A673 (cell line): Measurements from ENCODE around the gene DNAJC1. TPM values are rescaled to one million over a fixed set of nuclear protein-coding genes. Genes with fewer than 3 reads are reported as not detected.

Experiments
- BruUV-seq: library from RNA; stranded (reverse); fragments of 400-500 nt; replicated peaks from 2 replicates; lab custom pipeline; 2021; lab: Mats Ljungman, UMichigan
- CTCF ChIA-PET: fragments of 300-600 bp; sonication (Branson Sonifier 250); formaldehyde crosslinking; loops from one replicate; lab custom pipeline; 2022; ENCODE audit warnings: antibody characterized with exemption; lab: Charles Lee
- POLR2A ChIA-PET: fragments of 300-600 bp; sonication (Branson Sonifier 250); formaldehyde crosslinking; loops from one replicate; lab custom pipeline; 2022; ENCODE audit warnings: antibody characterized with exemption; ENCODE audit not compliant: low non-redundant PET; lab: Charles Lee
- DNase-seq: peaks from one replicate; pipeline ENCODE4 v3.0.0-alpha.2; 2015; ENCODE audit warnings: low spot score
- H3K27ac ChIP-seq: fragments of 200-600 bp; sonication (generic); 2 replicates; pipeline ENCODE4 v1.5.1; 2016; ENCODE audit warnings: mixed run types, low read depth, mild to moderate bottlenecking, mixed read lengths, antibody characterized with exemption, low read length; ENCODE audit not compliant: poor library complexity, severe bottlenecking
- H3K27me3 ChIP-seq: fragments of 200-600 bp; sonication (generic); replicated peaks from 2 replicates; pipeline ENCODE4 v1.6.1; 2017; ENCODE audit warnings: mixed run types, low read depth, mild to moderate bottlenecking, mixed read lengths, antibody characterized with exemption, low read length; ENCODE audit not compliant: insufficient read depth, poor library complexity
- H3K36me3 ChIP-seq: fragments of 200-600 bp; sonication (generic); 2 replicates; pipeline ENCODE4 v1.6.1; 2016; ENCODE audit warnings: mixed run types, mild to moderate bottlenecking, mixed read lengths, antibody characterized with exemption, low read length; ENCODE audit not compliant: insufficient read depth, poor library complexity, severe bottlenecking
- H3K4me1 ChIP-seq: fragments of 200-600 bp; sonication (generic); 2 replicates; pipeline ENCODE4 v1.6.1; 2017; ENCODE audit warnings: mixed run types, mild to moderate bottlenecking, mixed read lengths, antibody characterized with exemption, low read length; ENCODE audit not compliant: insufficient read depth, poor library complexity, severe bottlenecking
- H3K4me3 ChIP-seq: fragments of 200-600 bp; sonication (generic); 2 replicates; pipeline ENCODE4 v1.5.1; 2016; ENCODE audit warnings: low read depth, mixed run types, mild to moderate bottlenecking, mixed read lengths, low read length; ENCODE audit not compliant: poor library complexity, severe bottlenecking
- H3K9me3 ChIP-seq: fragments of 200-600 bp; sonication (generic); 2 replicates; pipeline ENCODE4 v1.6.1; 2016; ENCODE audit warnings: mixed run types, low read depth, mild to moderate bottlenecking, mixed read lengths, antibody characterized with exemption, low read length; ENCODE audit not compliant: poor library complexity, severe bottlenecking
- CTCF ChIP-seq: fragments of 300-800, 200-600 bp; sonication (generic); conservative IDR thresholded peaks from 2 replicates; pipeline ENCODE4 v1.5.1; 2017; ENCODE audit warnings: low read depth, mild to moderate bottlenecking, antibody characterized with exemption, low read length, moderate library complexity, mixed read lengths
- EZH2 ChIP-seq: fragments of 200-600 bp; sonication (generic); IDR thresholded peaks from 2 replicates; pipeline ENCODE4 v1.6.1; 2017; ENCODE audit warnings: borderline replicate concordance, low read depth, mild to moderate bottlenecking, mixed read lengths, antibody characterized with exemption, low read length; ENCODE audit not compliant: poor library complexity, severe bottlenecking
- intact Hi-C: fragments of 100-400 bp; cut with micrococcal nuclease; formaldehyde crosslinking; loops from one replicate; pipeline ENCODE4 v1.10.0; 2022; ENCODE audit not compliant: unreplicated experiment
- total RNA-seq: library from RNA; stranded (reverse); gene quantifications from 2 replicates; pipeline ENCODE4 v1.2.3, GENCODE V29; 2021

Gene DNAJC1
- total RNA-seq, 1 experiment from 2014 or later = 21.2 TPM

DNA sequence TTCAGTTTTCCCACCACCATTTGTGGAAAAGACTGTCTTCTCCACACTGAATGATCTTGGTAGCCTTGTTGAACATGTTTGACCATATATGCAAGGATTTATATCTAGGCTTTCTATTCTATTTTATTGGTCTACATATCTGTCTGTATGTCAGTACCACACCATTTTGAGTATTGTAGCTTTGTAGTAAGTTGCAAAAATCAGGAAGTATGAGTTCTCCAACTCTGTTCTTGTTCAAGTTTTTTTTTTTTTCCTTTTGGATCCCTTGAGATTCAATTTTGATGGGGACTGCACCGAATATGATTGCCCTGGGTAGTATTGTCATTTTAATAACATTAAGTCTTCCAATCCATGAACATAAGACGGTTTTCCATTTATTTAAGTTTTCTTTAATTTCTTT, 176.8 kb downstream of the DNAJC1 start:
- ChIA-PET CTCF (no interaction called here), POLR2A (no interaction called here)
- intact Hi-C loops = no loop called here
- Histone ChIP-seq H3K27me3 (no peaks in the 10 kb centered on the region), H3K36me3 (no peaks in the 10 kb centered on the region), H3K4me1 (no peaks in the 10 kb centered on the region), H3K4me3 (no peak overlapping the region), H3K9me3 (peaks cover 34% of the 10 kb centered on the region), H3K27ac (no peak overlapping the region)
- no peak for TF ChIP-seq CTCF
- no peak for TF ChIP-seq EZH2
- DNase-seq = no peak
- no TSS peak for BruUV-seq

GRCh38 chr10:21825345-21825744, 178.2 kb downstream of the DNAJC1 start:
- ChIA-PET POLR2A (no interaction called here), CTCF (no interaction called here)
- H3K4me1 ChIP-seq = no peaks in the 10 kb centered on the region
- no peak for DNase-seq
- H3K9me3 ChIP-seq = peaks cover 31% of the 10 kb centered on the region
- H3K4me3 ChIP-seq = no peak overlapping the region
- no peak overlapping the region for H3K27ac ChIP-seq
- no peaks in the 10 kb centered on the region for H3K27me3 ChIP-seq
- no TSS peak for BruUV-seq
- no peaks in the 10 kb centered on the region for H3K36me3 ChIP-seq
- intact Hi-C loops = no loop called here
- no peak for TF ChIP-seq EZH2
- no peak for TF ChIP-seq CTCF

DNA sequence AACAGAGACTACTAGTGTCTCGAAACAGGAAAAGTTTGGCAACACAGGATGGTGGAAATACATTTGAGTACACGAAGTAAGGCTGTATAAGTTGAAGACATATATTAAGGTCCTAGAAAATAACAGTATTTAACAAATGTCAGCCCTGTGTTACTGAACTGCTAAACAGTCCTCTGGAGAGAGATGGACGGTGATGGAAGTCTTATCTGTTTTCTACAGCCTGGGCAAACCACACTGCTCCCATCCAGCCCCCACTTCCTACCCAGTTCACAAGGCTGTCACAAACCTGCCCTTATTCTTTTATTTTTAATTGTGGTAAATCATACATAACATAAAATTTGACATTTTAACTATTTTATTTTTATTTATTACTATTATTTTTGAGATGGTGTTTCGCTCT, 179.1 kb downstream of the DNAJC1 start:
- BruUV-seq = no TSS peak
- ChIA-PET POLR2A (no interaction called here), CTCF (no interaction called here)
- Histone ChIP-seq H3K9me3 (peaks cover 24% of the 10 kb centered on the region), H3K4me1 (no peaks in the 10 kb centered on the region), H3K27me3 (no peaks in the 10 kb centered on the region), H3K36me3 (no peaks in the 10 kb centered on the region), H3K4me3 (no peak overlapping the region), H3K27ac (no peak overlapping the region)
- TF ChIP-seq CTCF (no peak), EZH2 (no peak)
- intact Hi-C loops = no loop called here
- DNase-seq = no peak
